Fibroblast of mammary gland (primary cell): ENCODE data around the gene DCPS.

Source experiments
- DNase-seq: peaks from one replicate; pipeline ENCODE4 v3.0.0-alpha.2; 2010; ENCODE audit warnings: low read depth
- H3K4me3 ChIP-seq: 2 replicates; pipeline ENCODE4 v1.5.1; 2011; ENCODE audit warnings: low read depth, mild to moderate bottlenecking, low read length, moderate library complexity; ENCODE audit not compliant: control insufficient read depth
- CTCF ChIP-seq: conservative IDR thresholded peaks from 2 replicates; pipeline ENCODE4 v1.5.1; 2011; ENCODE audit warnings: low read depth, low read length, inconsistent platforms; ENCODE audit not compliant: control insufficient read depth, insufficient read depth

The DCPS gene

GRCh38 chr11:126263489-126263888 is 40.4 kb upstream of the DCPS start:
- no peak for TF ChIP-seq CTCF

GRCh38 chr11:126265811-126266210 is 38.0 kb upstream of the DCPS start:
- DNase-seq, result peak; percentile 30
- no peak overlapping the region for H3K4me3 ChIP-seq
- TF ChIP-seq CTCF, result no peak

More at GRCh38 chr11:126263489-126263888, 40.4 kb upstream of the DCPS start:
- DNase-seq, result no peak
- H3K4me3 ChIP-seq, result no peak overlapping the region

GRCh38 chr11:126267650-126268049 is 36.2 kb upstream of the DCPS start:
- peak overlapping the region; percentile 90 for H3K4me3 ChIP-seq
- no peak for DNase-seq
- no peak for TF ChIP-seq CTCF

GRCh38 chr11:126268361-126268707 is 35.5 kb upstream of the DCPS start:
- no peak for TF ChIP-seq CTCF
- DNase-seq, result no peak
- H3K4me3 ChIP-seq, result peak overlapping the region; percentile 90

- TF ChIP-seq CTCF, result no peak
Observed at GRCh38 chr11:126268708-126269579, 34.9 kb upstream of the DCPS start, which contains the start of the genes FOXRED1 and SRPRA. FOXRED1 (plus strand) TSS chr11:126269154; CDS start chr11:126269207, 53 bp downstream. SRPRA (minus strand) TSS chr11:126268895; CDS start chr11:126268804, 91 bp downstream.

GRCh38 chr11:126277322-126277721 is 26.5 kb upstream of the DCPS start:
- DNase-seq, result no peak
- H3K4me3 ChIP-seq, result no peak overlapping the region
- no peak for TF ChIP-seq CTCF

More at GRCh38 chr11:126268708-126269579, 34.9 kb upstream of the DCPS start, which contains the start of the genes FOXRED1 and SRPRA:
- peak; percentile 98 for DNase-seq
- H3K4me3 ChIP-seq, result peak within 1 kb of the TSS; percentile 90
